HG03108 (cell line): ENCODE results near the gene TACC3.

Source experiments
- ATAC-seq: cut with Tn5 transposase; IDR thresholded peaks from one replicate; pipeline ENCODE4 v1.9.1; 2021; ENCODE audit warnings: moderate library complexity; ENCODE audit not compliant: unreplicated experiment

The TACC3 gene

GRCh38 chr4:1721666-1722550 is 587 bp downstream of the TACC3 start:
- ATAC-seq: no peak

GRCh38 chr4:1722551-1723118 is 1.3 kb downstream of the TACC3 start:
- ATAC-seq: no peak

GRCh38 chr4:1723131-1723801 is 1.9 kb downstream of the TACC3 start:
- no peak for ATAC-seq

GRCh38 chr4:1725521-1725920 is 4.2 kb downstream of the TACC3 start:
- no peak for ATAC-seq

- ATAC-seq: no peak
Observed at GRCh38 chr4:1726146-1726934, 5.0 kb downstream of the TACC3 start.

- no peak for ATAC-seq
Observed at GRCh38 chr4:1727117-1728031, 6.1 kb downstream of the TACC3 start.

- ATAC-seq: no peak
Observed at GRCh38 chr4:1728061-1728980, 7.0 kb downstream of the TACC3 start.

- ATAC-seq: no peak
Observed at GRCh38 chr4:1730532-1731135, 9.3 kb downstream of the TACC3 start.

GRCh38 chr4:1731180-1731579 is 9.9 kb downstream of the TACC3 start:
- ATAC-seq: no peak

GRCh38 chr4:1732911-1733310 is 11.6 kb downstream of the TACC3 start:
- ATAC-seq: no peak

GRCh38 chr4:1735215-1735614 is 13.9 kb downstream of the TACC3 start:
- ATAC-seq: no peak

GRCh38 chr4:1736812-1737211 is 15.5 kb downstream of the TACC3 start:
- no peak for ATAC-seq

GRCh38 chr4:1737666-1738065 is 16.3 kb downstream of the TACC3 start:
- ATAC-seq: no peak

- ATAC-seq: no peak
Observed at GRCh38 chr4:1738410-1738809, 17.1 kb downstream of the TACC3 start.

- no peak for ATAC-seq
Observed at GRCh38 chr4:1739358-1739757, 18.0 kb downstream of the TACC3 start.

- ATAC-seq: no peak
Observed at GRCh38 chr4:1740021-1740545, 18.8 kb downstream of the TACC3 start.

GRCh38 chr4:1741208-1741607 is 19.9 kb downstream of the TACC3 start:
- ATAC-seq: no peak

- ATAC-seq: no peak
Observed at GRCh38 chr4:1743551-1743950, 22.2 kb downstream of the TACC3 start.
